HCT116 (cell line): ENCODE measurements around the gene POFUT1. TPM values are rescaled to one million over a fixed set of nuclear protein-coding genes. Genes with fewer than 3 reads are reported as not detected.

Experiments used
- ATAC-seq: fragments of 200-7000 bp; cut with Tn5 transposase; 2 replicates; pipeline ENCODE4 v1.9.1; 2020; ENCODE audit warnings: mild to moderate bottlenecking, moderate library complexity
- BruUV-seq: library from RNA; stranded (reverse); fragments of 400-500 nt; replicated peaks from 2 replicates; lab custom pipeline; 2021; lab: Mats Ljungman, UMichigan
- CTCF ChIA-PET: fragments of 300-600 bp; sonication (Branson Sonifier 250); formaldehyde crosslinking; loops from one replicate; lab custom pipeline; 2021; ENCODE audit warnings: antibody characterized with exemption; lab: Charles Lee
- POLR2A ChIA-PET: fragments of 300-600, 350-600 bp; sonication (Branson Sonifier 250); formaldehyde crosslinking; loops from one replicate; lab custom pipeline; 2021; ENCODE audit warnings: antibody characterized with exemption; lab: Charles Lee
- RAD21 ChIA-PET, 2 experiments: fragments of 300-600 bp; sonication (Branson Sonifier 250); formaldehyde crosslinking; loops; one replicate each; lab custom pipeline; 2023; ENCODE audit warnings: low total read pairs in 2 of 2; ENCODE audit not compliant: uncharacterized antibody in 2 of 2, unreplicated experiment in 2 of 2, low non-redundant PET in 1 of 2; lab: Charles Lee
- DNase-seq: peaks from one replicate; pipeline ENCODE4 v3.0.0-alpha.2; 2010; ENCODE audit warnings: low read depth, low spot score
- H2AFZ ChIP-seq: fragments of 200-600 bp; shearing (Covaris generic), sonication (generic); 2 replicates; pipeline ENCODE4 v1.6.1; 2017; ENCODE audit warnings: low read depth, mixed run types, mixed read lengths, antibody characterized with exemption, low read length; ENCODE audit not compliant: poor library complexity, severe bottlenecking
- H3K27ac ChIP-seq: 2 replicates; pipeline ENCODE4 v1.5.1; 2012; ENCODE audit warnings: low read depth, low read length
- H3K27me3 ChIP-seq: fragments of 200-600 bp; sonication (generic); 2 replicates; pipeline ENCODE4 v1.6.1; 2016; ENCODE audit warnings: mixed run types, low read length, mixed read lengths; ENCODE audit not compliant: insufficient read depth
- H3K36me3 ChIP-seq, 2 experiments: fragments of 200-500 bp in 1 of 2; fragments of 200-600 bp in 1 of 2; sonication (Bioruptor generic) in 1 of 2; sonication (generic) in 1 of 2; 2 replicates each; pipeline versions ENCODE4 v1.5.1 to v1.6.1; 2014 to 2016; ENCODE audit warnings: low read length in 2 of 2, inconsistent platforms in 1 of 2, mixed read lengths in 1 of 2, mixed run types in 1 of 2; ENCODE audit not compliant: insufficient read depth in 2 of 2, control insufficient read depth in 1 of 2
- H3K4me1 ChIP-seq, 2 experiments: fragments of 200-600 bp in 1 of 2; sonication (generic) in 1 of 2; 2 replicates each; pipeline versions ENCODE4 v1.5.1 to v1.6.1; 2012 to 2017; ENCODE audit warnings: low read length in 2 of 2, inconsistent platforms in 1 of 2, mild to moderate bottlenecking in 1 of 2, mixed read lengths in 1 of 2, mixed run types in 1 of 2, moderate library complexity in 1 of 2; ENCODE audit not compliant: insufficient read depth in 2 of 2, control insufficient read depth in 1 of 2
- H3K4me2 ChIP-seq: fragments of 200-600 bp; sonication (generic); 2 replicates; pipeline ENCODE4 v1.6.1; 2017; ENCODE audit warnings: mixed run types, low read length, mixed read lengths
- H3K4me3 ChIP-seq, 2 experiments: fragments of 200-600 bp in 1 of 2; sonication (generic) in 1 of 2; replicated peaks in 1 of 2; 2 replicates each; pipeline ENCODE4 v1.5.1; 2011 to 2016; ENCODE audit warnings: low read length in 2 of 2, control low read depth in 1 of 2, low read depth in 1 of 2, mild to moderate bottlenecking in 1 of 2, mixed read lengths in 1 of 2, mixed run types in 1 of 2
- H3K79me2 ChIP-seq: fragments of 200-600 bp; sonication (generic); 2 replicates; pipeline ENCODE4 v1.6.1; 2017; ENCODE audit warnings: mild to moderate bottlenecking, mixed run types, low read length, moderate library complexity, mixed read lengths; ENCODE audit not compliant: insufficient read depth
- H3K9ac ChIP-seq: fragments of 200-600 bp; sonication (generic); 2 replicates; pipeline ENCODE4 v1.6.1; 2016; ENCODE audit warnings: low read length, mixed read lengths
- H3K9me2 ChIP-seq: fragments of 200-600 bp; sonication (generic), shearing (Covaris generic); 2 replicates; pipeline ENCODE4 v1.6.1; 2017; ENCODE audit warnings: mixed run types, mild to moderate bottlenecking, moderate library complexity; ENCODE audit not compliant: insufficient read depth
- H3K9me3 ChIP-seq, 2 experiments: fragments of 200-500 bp in 1 of 2; fragments of 200-600 bp in 1 of 2; sonication (Bioruptor generic) in 1 of 2; sonication (generic) in 1 of 2; 2 replicates each; pipeline ENCODE4 v1.6.1; 2014 to 2017; ENCODE audit warnings: low read length in 2 of 2, mixed read lengths in 2 of 2, inconsistent platforms in 1 of 2, low read depth in 1 of 2, mild to moderate bottlenecking in 1 of 2, mixed run types in 1 of 2, moderate library complexity in 1 of 2; ENCODE audit not compliant: control insufficient read depth in 1 of 2, insufficient read depth in 1 of 2
- H4K20me1 ChIP-seq: fragments of 200-600 bp; sonication (generic), shearing (Covaris generic); 2 replicates; pipeline ENCODE4 v1.6.1; 2017; ENCODE audit warnings: mixed run types, mild to moderate bottlenecking, moderate library complexity; ENCODE audit not compliant: insufficient read depth
- CBX3 ChIP-seq: IDR thresholded peaks from 2 replicates; pipeline ENCODE4 v1.6.1; 2012; ENCODE audit warnings: low read depth
- ELF1 ChIP-seq: IDR thresholded peaks from 2 replicates; pipeline ENCODE4 v1.6.1; 2012; ENCODE audit warnings: low read depth, borderline replicate concordance
- EZH2 ChIP-seq: fragments of 200-600 bp; sonication (generic); IDR thresholded peaks from 2 replicates; pipeline ENCODE4 v1.6.1; 2017; ENCODE audit warnings: antibody characterized with exemption, mixed run types
- FOSL1 ChIP-seq: IDR thresholded peaks from 2 replicates; pipeline ENCODE4 v1.6.1; 2012; ENCODE audit warnings: low read depth
- JUND ChIP-seq: IDR thresholded peaks from 2 replicates; pipeline ENCODE4 v1.6.1; 2012
- POLR2A ChIP-seq: IDR thresholded peaks from 2 replicates; pipeline ENCODE4 v1.7.0; 2011; ENCODE audit warnings: borderline replicate concordance; ENCODE audit not compliant: insufficient read depth, insufficient read length; ENCODE audit errors: extremely low read depth
- RAD21 ChIP-seq: IDR thresholded peaks from 2 replicates; pipeline ENCODE4 v1.6.1; 2012; ENCODE audit warnings: low read depth, mild to moderate bottlenecking
- SIN3A ChIP-seq: IDR thresholded peaks from 2 replicates; pipeline ENCODE4 v1.6.1; 2012; ENCODE audit warnings: low read depth
- SP1 ChIP-seq: IDR thresholded peaks from 2 replicates; pipeline ENCODE4 v1.6.1; 2012; ENCODE audit warnings: low read depth
- SRF ChIP-seq: IDR thresholded peaks from 2 replicates; pipeline ENCODE4 v1.6.1; 2012; ENCODE audit warnings: low read depth
- YY1 ChIP-seq: IDR thresholded peaks from 2 replicates; pipeline ENCODE4 v1.6.1; 2011; ENCODE audit warnings: low read length, low read depth, moderate library complexity, mild to moderate bottlenecking; ENCODE audit not compliant: insufficient replicate concordance; ENCODE audit errors: extremely low read depth
- ZNF274 ChIP-seq: fragments of 200-500 bp; sonication (Bioruptor generic); IDR thresholded peaks from 2 replicates; pipeline ENCODE4 v1.6.1; 2014; ENCODE audit warnings: mild to moderate bottlenecking, low read depth, low read length, inconsistent platforms
- intact Hi-C: fragments of 100-400 bp; cut with micrococcal nuclease; formaldehyde crosslinking; loops from 2 replicates; pipeline ENCODE4 v1.10.0; 2022
- total RNA-seq: library from RNA; stranded (reverse); gene quantifications from one replicate; pipeline ENCODE4 v1.2.1, GENCODE V29; 2021; ENCODE audit not compliant: unreplicated experiment
- TF ChIP-seq, protein P1 (sequence below): IDR thresholded peaks from 2 replicates; pipeline ENCODE4 v1.6.1; 2012; ENCODE audit warnings: low read depth
- TF ChIP-seq, protein P2 (sequence below), 3 experiments: fragments of 200-600 bp in 1 of 3; sonication (generic) in 1 of 3; IDR thresholded peaks in 2 of 3; conservative IDR thresholded peaks in 1 of 3; 2 replicates each; pipeline ENCODE4 v1.5.1; 2012 to 2017; ENCODE audit warnings: low read depth in 2 of 3, low read length in 2 of 3, antibody characterized with exemption in 1 of 3, borderline replicate concordance in 1 of 3, control low read depth in 1 of 3, mild to moderate bottlenecking in 1 of 3, mixed read lengths in 1 of 3, mixed run types in 1 of 3, moderate library complexity in 1 of 3; ENCODE audit not compliant: insufficient read depth in 1 of 3
- TF ChIP-seq, protein P3 (sequence below): IDR thresholded peaks from 2 replicates; pipeline ENCODE4 v1.6.1; 2012

POFUT1 gene
- total RNA-seq, 1 experiment from 2014 or later: 34.5 TPM

DNA sequence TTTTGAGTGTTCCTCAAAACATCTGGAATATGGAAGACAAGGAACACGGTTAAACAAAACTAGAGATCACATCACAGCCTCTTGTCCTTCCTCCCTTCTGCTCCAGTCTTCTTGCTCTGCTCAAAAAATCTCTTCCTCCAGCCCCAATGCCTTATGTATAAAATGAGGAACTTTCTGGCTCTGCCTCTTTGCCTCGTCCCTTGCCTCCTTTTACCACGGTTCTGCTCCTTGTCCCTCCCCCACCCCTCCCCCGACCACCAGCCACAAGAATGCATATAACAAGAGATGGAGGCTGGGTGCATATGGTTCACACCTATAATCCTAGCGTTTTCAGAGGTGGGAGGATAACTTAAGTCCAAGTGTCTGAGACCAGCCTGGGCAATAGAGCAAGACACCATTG lies 43.7 kb upstream of the POFUT1 start:
- RAD21 ChIA-PET: no interaction called here
- H3K4me1 ChIP-seq: peaks cover 9% of the 10 kb centered on the region in 2 experiments; a peak in 3 of 4 replicates
- no peak for DNase-seq
- ATAC-seq: no peak
- H3K9me3 ChIP-seq: no peaks in the 10 kb centered on the region
- H2AFZ ChIP-seq: no peak overlapping the region
- H3K4me3 ChIP-seq: no peak overlapping the region
- no TSS peak for BruUV-seq
- H3K27ac ChIP-seq: no peak overlapping the region
- no peak for TF ChIP-seq SRF
- TF ChIP-seq JUND: no peak
- TF ChIP-seq YY1: no peak
- no peak for TF ChIP-seq EZH2
- TF ChIP-seq, protein P1, sequence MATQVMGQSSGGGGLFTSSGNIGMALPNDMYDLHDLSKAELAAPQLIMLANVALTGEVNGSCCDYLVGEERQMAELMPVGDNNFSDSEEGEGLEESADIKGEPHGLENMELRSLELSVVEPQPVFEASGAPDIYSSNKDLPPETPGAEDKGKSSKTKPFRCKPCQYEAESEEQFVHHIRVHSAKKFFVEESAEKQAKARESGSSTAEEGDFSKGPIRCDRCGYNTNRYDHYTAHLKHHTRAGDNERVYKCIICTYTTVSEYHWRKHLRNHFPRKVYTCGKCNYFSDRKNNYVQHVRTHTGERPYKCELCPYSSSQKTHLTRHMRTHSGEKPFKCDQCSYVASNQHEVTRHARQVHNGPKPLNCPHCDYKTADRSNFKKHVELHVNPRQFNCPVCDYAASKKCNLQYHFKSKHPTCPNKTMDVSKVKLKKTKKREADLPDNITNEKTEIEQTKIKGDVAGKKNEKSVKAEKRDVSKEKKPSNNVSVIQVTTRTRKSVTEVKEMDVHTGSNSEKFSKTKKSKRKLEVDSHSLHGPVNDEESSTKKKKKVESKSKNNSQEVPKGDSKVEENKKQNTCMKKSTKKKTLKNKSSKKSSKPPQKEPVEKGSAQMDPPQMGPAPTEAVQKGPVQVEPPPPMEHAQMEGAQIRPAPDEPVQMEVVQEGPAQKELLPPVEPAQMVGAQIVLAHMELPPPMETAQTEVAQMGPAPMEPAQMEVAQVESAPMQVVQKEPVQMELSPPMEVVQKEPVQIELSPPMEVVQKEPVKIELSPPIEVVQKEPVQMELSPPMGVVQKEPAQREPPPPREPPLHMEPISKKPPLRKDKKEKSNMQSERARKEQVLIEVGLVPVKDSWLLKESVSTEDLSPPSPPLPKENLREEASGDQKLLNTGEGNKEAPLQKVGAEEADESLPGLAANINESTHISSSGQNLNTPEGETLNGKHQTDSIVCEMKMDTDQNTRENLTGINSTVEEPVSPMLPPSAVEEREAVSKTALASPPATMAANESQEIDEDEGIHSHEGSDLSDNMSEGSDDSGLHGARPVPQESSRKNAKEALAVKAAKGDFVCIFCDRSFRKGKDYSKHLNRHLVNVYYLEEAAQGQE: no peak
- TF ChIP-seq SP1: no peak
- no peak for TF ChIP-seq ELF1
- TF ChIP-seq RAD21: no peak
- TF ChIP-seq, protein P2, sequence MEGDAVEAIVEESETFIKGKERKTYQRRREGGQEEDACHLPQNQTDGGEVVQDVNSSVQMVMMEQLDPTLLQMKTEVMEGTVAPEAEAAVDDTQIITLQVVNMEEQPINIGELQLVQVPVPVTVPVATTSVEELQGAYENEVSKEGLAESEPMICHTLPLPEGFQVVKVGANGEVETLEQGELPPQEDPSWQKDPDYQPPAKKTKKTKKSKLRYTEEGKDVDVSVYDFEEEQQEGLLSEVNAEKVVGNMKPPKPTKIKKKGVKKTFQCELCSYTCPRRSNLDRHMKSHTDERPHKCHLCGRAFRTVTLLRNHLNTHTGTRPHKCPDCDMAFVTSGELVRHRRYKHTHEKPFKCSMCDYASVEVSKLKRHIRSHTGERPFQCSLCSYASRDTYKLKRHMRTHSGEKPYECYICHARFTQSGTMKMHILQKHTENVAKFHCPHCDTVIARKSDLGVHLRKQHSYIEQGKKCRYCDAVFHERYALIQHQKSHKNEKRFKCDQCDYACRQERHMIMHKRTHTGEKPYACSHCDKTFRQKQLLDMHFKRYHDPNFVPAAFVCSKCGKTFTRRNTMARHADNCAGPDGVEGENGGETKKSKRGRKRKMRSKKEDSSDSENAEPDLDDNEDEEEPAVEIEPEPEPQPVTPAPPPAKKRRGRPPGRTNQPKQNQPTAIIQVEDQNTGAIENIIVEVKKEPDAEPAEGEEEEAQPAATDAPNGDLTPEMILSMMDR (IDR thresholded peaks at IDR 0.05 in 2 of 3, conservative IDR thresholded peaks at IDR 0.05 in 1 of 3; ENCODE audit: borderline replicate concordance in 1 of 3, insufficient read depth in 1 of 3, low read depth in 2 of 3, low read length in 2 of 3): no peak
- TF ChIP-seq SIN3A: no peak
- no peak for TF ChIP-seq ZNF274
- TF ChIP-seq FOSL1: no peak
- no peak for TF ChIP-seq POLR2A
- TF ChIP-seq CBX3: no peak
- TF ChIP-seq, protein P3, sequence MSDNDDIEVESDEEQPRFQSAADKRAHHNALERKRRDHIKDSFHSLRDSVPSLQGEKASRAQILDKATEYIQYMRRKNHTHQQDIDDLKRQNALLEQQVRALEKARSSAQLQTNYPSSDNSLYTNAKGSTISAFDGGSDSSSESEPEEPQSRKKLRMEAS: no peak
- peaks cover 32 to 38% of the 10 kb centered on the region in 2 experiments for H3K36me3 ChIP-seq
- H3K4me2 ChIP-seq: no peak overlapping the region
- intact Hi-C loops: no loop called here
- CTCF ChIA-PET: no interaction called here
- H3K9me2 ChIP-seq: no peaks in the 10 kb centered on the region
- H3K9ac ChIP-seq: no peak overlapping the region
- POLR2A ChIA-PET: no interaction called here
- H4K20me1 ChIP-seq: no peaks in the 10 kb centered on the region
- no peaks in the 10 kb centered on the region for H3K27me3 ChIP-seq
- H3K79me2 ChIP-seq: no peaks in the 10 kb centered on the region
